HG02642 (cell line): ENCODE measurements around the gene L2HGDH.

Source experiments
- ATAC-seq: cut with Tn5 transposase; IDR thresholded peaks from one replicate; pipeline ENCODE4 v1.9.1; 2021; ENCODE audit warnings: mild to moderate bottlenecking; ENCODE audit not compliant: unreplicated experiment, poor library complexity

L2HGDH gene

DNA sequence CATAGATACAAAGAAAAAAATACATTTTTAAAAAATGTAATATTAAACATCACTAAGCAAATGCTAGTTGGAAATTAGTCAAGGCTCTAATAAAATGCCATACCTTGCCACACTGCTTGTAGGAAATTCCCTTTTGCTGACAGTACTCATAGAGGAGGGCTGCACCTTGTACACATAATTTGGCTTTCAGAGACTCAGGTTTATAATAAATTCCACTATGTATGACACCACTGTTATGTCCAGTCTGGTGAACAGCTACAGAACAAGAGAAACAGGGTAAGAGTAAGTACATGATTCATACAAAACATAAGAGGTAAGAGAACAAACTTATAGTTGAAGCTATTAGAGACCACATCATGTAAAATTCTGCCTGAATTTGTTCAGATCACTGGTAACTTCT, 10.1 kb downstream of the L2HGDH start:
- no peak for ATAC-seq

DNA sequence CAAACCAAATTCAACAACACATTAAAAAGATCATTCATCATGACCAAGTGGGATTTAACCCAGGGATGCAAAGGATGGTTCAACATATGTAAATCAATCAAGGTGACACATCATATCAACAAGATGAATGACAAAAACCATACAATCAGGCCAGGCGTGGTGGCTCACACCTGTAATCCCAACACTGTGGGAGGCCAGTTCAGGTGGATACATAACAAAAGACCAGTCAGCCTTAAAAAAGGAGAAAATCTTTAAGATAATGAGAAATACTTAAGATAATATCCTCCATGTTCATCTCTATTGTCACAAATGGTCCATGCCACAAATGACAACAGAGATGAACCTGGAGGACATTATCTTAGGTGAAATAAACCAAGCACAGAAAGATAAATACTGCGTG, 12.4 kb downstream of the L2HGDH start:
- no peak for ATAC-seq

DNA sequence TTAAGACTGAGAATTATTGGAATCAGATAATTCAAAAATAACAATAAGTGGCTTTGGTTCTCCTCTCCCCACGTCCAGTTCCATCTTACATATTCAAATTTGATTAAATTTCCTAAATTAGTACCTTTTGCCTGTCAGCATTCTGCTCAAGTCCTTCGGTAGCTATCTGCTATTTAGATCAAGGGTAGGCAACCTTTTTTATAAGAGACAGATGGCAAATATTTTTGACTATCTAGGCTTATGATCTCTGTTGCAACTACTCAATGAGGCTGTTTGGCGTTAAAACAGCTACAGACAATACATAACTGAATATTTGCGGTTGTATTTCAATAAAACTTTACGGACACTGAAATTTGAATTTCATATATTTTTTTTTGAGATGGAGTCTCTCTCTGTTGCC, 21.7 kb downstream of the L2HGDH start:
- no peak for ATAC-seq

DNA sequence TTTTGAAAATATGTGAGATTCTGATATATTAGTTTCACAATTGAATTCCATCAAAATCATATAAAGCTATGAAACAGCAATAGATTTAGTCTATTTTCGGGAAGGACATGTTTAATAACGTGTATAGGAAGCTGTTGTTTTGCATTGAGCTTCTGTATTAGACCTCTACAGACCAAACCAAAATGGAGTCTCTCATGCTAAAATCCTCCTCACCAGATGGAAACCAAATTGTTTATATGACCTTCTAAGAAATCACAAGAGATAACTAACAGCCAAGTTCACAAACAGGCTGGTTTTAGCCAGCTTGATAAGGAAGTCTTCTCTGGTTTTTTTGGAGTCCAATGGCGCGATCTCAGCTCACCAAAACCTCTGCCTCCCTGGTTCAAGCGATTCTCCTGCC, 23.9 kb downstream of the L2HGDH start:
- ATAC-seq: no peak

DNA sequence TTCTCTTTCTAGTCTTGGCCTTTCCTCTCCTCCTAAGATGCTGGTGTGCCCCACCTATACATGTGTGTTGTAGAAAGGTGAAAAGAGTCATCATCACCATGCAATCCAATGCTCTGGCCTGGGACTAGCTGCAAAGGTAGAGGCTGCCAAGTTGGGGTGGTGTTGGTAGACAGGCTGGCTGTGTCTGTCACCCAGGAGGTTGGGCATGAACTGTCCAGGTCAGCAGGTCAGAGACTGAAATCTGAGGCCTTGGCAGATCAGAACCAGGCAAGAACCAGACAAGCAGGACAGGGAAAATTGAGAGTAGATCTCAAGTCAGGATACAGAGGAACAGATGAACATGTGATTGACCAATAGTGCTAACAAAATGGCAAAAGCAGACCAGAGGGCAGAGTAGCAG, 26.2 kb downstream of the L2HGDH start:
- no peak for ATAC-seq

DNA sequence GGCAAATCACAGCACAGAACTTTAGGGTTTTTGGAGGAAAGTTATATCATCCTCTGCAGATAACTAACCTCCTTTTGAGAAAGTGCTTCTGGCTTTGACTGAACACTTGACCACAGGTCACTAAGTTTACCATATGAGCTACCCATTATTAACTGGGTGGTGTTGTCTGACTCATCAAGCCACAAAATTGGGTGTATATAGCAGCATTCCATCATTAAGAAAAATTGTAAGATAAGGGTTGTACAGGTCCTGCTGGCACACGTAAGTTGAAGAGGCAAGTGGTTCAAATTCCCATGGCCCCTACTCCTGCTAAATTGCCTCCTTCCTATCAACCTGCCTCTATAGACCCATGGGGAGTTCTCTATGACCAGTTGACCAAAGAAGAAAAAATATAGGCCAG, 39.5 kb downstream of the L2HGDH start:
- no peak for ATAC-seq

DNA sequence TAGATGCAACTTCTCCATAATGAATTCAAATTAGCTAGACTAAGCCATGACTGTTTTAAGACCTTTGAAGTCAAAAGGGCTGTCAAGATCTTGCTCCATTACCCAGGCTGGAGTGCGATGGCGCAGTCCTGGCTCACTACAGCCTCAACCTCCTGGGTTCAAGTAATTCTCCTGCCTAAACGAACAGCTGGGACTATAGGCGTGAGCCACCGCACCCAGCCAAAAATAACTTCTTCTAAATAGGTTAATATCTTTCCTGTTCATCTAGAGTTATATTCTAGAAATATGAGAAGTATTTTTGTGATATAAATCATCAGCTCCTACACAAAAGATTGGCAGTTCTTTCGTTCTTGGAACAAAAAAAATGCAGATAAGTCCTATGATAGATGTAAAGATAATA, 41.1 kb downstream of the L2HGDH start:
- no peak for ATAC-seq

DNA sequence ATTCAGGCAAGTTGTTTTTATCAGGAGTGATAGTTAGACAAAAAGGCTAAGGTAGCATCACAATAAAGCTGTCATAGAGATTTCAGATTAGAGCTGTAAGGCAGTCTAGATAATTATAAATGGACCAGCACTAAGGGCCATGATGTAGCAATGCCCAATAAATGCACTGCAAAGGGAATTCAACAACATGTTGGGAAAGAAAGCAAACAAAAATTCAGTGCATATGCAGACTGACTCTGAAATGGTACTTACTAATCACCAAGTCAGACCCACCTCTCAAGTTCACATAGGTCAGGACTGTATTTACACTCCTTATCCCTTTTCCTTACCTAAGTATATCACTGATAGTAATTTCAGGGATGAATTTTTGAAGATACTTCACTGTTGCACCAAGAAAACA, 47.0 kb downstream of the L2HGDH start:
- ATAC-seq: no peak

DNA sequence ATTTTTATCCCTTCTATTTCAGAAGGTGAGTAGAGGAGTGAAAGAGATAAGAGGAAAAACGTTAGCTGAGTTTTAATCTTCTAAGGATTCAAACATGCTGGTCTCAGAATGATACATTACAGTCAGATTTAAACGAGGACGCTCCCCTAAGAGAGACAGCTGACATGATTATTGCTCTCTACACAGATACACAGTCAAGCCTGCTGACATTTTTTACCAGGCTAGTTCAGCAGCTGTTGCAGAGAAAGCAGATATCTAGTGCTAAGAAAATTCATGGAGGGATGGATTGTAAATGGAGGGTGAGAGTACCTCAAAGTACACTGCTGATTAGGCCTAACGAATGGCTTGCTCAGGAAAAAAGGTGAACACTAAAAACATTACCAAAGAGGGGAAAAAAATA, 48.7 kb downstream of the L2HGDH start:
- ATAC-seq: no peak

DNA sequence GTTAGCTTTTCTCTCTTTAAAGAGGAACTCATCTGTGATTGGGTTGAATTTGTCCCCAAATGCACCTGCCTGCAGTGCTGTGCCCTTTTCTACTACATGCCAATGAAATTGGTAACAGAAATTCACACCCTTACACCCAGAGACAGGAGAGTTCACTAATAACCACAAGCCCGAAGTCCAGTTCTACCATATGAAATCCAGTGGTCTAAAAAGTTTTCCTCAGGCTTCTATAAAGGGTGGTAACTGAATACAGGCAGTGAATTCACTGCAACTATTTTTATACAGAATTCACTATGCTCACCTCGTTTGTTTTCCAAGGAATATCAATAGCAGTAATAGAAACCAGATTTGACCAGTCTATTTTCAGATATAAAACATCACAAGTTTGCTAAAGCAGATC, 49.2 kb downstream of the L2HGDH start:
- no peak for ATAC-seq

DNA sequence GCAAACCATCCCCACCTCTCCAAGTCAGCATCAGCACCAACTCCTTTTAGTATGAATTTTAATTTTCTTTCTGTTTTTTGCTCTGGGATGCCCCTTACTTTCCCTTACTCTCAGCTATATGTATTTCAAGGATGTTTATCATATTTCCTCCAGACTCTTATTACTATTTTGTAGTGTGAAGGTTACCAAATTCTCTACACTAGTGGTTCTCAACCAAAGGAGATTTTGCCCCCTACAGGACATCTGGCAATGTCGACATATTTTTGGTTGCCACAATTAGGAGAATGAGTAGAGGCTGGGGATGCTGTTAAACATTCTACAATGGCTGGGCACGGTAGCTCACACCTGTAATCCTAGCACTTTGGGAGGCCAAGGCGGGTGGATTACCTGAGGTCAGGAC, 51.5 kb downstream of the L2HGDH start:
- no peak for ATAC-seq

DNA sequence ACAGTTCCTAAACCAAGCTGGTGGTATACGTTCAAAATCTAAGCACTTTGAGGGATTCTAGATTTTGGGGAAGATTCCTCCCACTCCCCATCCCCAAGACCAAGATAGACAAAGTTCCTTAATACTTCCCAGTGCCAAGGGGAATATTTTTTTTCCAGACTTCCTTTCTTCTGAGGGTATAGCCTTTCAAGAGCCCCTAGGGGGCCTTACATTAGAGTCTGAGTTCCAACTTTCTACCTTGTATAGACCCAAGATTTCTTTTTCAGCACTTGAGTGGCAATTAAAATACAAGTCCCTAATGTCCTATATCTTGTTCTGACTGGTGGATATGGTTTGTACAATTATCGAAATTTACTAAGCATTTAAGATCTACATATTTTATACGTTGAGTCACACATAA, 52.0 kb downstream of the L2HGDH start:
- ATAC-seq: no peak

DNA sequence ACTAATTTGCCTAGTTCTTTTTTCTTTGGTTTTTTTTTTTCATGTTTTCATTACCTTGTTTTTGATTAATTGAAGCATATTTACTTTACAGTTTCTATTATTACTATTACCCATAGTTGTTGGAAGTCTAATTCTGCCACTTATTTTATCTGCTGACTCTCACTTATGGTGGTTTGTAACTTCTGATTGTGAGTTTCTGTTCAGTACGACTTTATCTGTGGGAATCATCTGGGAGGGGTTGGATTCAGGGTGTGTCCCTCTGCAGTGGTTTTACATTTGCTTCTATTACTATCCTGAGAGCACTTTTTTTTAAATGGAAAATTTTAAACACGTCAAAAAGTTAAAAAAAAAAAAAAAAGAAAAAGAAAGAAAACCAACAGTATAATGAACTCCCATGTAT, 54.3 kb downstream of the L2HGDH start:
- ATAC-seq: no peak

DNA sequence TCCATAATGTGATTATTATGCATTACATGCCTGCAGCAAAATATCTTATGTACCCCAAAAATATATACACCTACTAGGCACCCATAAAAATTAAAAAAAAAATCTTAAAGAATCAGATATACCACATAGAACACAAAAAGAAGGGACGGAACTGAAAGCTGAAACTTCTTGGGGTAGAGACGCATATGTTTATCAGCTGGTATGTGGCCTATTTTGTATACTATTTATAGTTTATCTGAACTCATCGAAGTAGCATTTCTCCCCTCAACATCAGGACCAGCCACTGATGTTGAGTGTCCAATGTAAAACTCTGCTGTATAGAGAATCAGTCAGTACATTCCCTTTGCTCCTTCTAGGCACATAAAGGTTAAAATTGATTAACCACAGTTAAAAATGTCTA, 57.8 kb downstream of the L2HGDH start:
- ATAC-seq: no peak

DNA sequence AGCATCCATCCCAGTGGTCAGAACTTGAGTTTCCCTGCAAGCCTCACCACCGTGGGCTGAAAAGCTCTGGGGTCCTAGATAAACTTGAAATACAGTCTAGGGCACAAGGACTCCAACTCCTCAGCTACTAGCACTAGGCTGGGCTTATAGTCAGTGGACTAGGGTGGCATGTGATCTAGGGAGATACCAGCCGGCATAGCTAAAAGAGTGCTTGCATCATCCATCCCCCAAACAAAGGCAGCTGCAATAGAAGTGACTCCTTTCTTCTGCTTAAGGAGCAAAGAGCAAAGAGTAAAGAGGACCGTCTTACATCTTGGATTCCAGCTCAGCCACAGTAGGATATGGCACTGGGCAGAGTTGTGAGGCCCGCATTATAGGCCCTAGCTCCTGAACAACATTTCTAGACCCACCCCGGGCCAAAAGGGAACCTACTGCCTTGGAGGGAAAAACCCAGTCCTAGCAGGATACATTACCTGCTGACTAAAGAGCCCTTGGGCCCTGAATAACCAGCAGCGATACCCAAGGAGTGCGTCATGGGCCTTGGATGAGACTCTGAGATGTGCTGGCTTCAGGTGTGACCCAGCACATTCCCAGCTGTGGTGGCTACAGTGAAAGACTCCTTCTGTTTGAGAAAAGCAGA, 62.8 kb downstream of the L2HGDH start:
- ATAC-seq: no peak

DNA sequence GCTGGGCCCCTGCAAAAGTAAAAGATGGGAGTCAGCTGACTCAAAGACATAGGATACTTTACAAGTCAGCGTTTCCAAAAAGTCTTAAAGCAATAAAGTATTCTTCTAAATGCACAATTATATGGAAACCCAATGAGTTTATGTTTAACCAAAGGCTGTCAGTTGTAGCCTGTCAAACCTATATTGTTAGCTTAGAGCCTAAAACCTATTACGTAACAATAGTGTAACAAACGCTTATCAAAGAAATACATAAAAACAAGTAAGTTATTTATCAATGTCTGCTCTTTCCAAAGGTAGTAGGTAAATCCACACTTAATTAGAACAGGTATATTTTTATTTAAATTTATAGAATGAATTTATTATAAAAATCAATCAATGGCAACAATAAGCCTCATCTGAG, 64.8 kb downstream of the L2HGDH start:
- ATAC-seq: no peak

DNA sequence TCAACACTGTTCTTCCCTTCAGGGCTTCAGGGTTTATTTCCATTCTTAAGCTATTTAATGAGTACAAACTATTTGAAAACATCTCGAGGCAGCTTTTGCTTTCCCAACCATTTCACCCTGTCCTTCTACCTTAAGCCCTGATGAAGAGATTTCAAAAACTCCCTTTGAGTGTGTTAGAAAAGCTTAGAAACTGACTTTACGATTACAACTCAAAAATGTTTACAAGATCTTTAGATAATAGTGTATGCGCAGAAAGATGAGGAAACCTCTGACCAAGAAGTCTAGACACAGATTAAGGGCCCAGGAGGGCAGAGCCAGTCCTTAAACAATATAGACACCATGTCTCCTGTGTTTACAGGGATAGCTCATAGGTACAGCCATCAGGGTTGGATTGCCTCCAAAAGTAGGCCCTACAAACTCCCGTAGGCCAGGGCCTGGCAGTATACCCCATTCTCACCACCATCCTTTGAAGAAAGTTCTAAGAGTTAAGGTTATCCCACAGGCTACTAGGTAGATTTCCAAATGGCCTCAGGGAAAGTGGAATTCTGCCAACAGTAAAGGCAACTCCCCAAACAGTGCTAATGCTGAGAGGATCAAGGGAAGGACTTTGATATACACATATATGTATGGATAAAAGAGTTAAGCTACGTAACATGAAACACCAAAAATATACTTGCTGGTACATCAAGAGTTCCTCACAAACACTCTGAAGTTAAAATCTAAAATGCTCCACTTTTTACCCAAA, 69.3 kb downstream of the L2HGDH start:
- no peak for ATAC-seq

DNA sequence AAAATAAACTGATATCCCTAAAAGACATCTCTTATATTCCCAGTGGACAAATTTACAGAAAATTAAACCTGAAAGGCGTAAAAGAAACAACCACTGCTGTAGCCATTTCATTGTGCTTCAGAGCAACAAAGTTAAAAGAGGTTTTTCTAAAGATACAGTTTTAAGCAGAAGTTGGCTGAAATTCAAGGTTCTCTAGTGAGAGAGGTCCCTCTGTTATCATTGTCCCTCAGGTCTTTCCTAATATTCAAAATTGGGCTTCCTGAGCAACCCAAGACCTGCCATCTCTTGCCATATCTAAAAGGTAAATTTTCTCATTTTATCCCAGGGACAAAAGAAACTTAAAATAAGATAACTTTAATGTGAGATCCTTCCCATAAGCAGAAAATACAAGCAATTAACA, 69.9 kb downstream of the L2HGDH start:
- ATAC-seq: no peak

DNA sequence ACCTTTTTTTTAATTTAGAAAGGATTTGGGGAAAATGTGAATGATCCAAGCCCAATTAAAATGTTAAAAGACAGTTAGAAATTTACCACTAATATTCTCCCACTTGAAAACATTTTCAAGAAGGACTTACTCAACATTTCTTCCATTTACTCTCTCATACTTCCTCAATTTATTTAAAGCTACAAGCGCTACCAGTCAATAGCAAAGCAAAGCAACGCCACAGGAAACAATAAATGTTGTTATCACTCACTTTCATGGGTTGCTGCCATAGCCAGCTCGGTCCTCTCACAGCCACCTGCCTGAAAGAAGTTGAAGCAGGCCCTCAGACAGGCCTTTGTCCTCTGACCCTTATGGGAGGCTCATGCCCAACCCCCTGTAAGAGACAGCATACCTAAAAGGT, 74.6 kb downstream of the L2HGDH start:
- ATAC-seq: no peak

DNA sequence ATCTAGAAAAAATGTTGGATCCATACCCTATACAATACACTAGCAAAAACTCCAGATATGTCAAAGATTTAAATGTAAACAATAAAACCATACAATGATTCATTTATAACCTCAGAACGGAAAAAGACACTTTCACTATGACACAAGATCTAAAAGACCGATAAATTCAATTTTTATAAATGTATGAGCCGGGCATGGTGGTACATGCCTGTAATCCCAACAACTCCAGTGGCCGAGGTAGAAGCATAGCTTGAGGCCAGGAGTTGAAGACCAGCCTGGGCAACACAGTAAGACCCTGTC, 78.1 kb downstream of the L2HGDH start:
- ATAC-seq: no peak

DNA sequence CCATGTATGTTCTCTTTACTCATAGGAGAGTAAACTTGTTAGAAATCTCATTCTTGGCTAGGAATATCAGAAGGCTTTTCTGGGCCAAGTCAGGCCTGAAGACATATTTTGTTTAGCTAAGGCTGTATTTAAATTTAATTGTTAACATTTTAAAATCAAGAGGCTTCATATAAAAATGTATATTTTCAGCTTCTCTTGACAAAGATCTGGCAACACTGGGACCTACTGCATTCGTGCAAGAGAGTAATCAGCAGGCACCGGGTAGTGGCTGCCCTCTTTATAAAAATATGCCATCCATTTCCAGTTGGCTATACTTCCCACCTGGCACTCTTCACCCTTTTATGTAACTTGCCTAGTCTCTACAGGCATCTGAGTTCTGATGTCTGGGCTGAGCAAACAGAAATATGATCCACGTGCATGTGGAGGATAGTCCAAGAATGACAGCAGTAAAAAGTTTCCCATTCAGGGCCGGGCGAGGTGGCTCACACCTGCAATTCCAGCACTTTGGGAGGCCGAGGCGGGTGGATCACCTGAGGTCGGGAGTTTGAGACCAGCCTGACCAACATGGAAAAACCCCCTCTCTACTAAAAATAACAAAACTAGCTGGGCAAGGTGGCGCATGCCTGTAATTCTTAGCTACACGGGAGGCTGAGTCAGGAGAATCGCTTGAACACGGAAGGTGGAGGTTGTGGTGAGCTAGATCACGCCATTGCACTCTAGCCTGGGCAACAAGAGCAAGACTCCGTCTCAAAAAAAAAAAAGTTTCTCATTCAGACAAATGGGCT, 78.7 kb downstream of the L2HGDH start:
- no peak for ATAC-seq

DNA sequence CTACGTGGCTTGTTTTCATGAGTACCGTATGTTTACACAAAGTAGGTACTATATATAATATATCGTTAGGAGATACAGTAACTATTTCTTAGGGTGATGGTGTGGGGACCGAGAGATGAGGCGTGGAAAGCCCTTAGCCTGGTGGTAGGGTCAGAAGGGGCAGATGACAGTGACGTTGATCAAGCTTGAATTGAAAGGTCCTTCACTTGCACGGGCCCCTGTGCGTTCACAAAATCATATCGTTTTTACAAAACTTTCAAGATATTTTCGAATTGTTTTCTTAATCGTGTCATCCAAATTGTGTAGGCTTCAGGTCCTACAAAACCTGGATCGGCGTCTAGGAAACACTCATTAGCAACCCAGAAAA, 79.8 kb downstream of the L2HGDH start:
- no peak for ATAC-seq
